IPS-NIHi7 (cell line): ENCODE measurements around the gene SFTPB.
"Not testable (repeated sequence)": the region's sequence is repeated elsewhere in the genome, so short reads cannot be mapped to it uniquely, and the experiment has no call there.

Experiments used
- DNase-seq: peaks from one replicate; pipeline ENCODE4 v3.0.0; 2012; ENCODE audit warnings: mixed read lengths; ENCODE audit errors: extremely low spot score

Gene SFTPB

GRCh38 chr2:85668009-85668856, at the start of gene SFTPB:
Gene SFTPB, minus strand, starts transcription at chr2:85668199. Its CDS starts 16 bp downstream, at chr2:85668183.
- no peak for DNase-seq

GRCh38 chr2:85717308-85718008, 49.5 kb upstream of the SFTPB start:
- no peak for DNase-seq

DNA sequence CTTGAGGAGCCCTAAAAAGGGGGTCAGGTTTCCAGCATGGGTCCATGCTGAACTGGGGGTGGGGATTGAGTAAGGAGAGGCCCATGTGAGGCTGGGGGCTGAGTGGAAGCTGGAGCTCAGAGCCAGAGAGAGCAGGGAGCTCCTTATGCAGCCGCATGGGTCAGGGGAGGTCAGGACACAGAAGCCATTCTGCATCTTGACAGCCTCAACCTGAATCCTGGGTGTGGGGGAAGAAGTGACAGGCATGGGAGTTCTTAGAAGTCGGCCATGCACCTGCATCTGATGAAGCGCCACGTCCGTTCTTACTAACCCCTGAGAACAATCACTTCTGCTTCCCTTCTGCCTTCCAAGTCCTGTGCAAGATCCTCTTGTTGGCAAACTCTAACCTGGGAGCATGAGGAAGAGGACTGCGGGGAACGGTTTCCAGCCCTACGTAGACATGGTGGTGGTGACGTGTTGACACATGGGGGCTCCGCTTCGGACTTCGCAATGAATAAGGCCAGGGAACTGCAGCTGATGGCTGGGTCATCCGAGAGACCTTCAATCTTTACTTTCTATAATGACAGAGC, 48.4 kb upstream of the SFTPB start:
- DNase-seq = no peak

DNA sequence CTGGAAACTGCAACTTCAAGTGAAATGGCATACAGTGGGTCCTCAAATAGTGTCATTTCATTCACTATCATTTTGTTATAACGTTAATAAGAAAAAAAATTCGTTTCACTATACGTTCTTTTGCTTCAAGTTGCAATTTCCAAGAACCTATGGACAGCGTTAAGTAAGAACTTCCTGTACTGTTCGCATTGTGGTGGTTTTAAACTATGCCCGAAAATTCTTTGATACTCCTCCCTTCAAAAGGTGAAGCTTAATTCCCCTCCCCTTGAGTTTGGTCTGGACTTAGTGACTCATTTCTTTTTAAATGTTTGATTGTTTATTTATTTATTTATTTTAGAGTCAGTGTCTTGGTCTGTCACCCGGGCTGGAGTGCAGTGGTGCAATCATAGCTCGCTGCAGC, 46.8 kb upstream of the SFTPB start:
- no peak for DNase-seq

DNA sequence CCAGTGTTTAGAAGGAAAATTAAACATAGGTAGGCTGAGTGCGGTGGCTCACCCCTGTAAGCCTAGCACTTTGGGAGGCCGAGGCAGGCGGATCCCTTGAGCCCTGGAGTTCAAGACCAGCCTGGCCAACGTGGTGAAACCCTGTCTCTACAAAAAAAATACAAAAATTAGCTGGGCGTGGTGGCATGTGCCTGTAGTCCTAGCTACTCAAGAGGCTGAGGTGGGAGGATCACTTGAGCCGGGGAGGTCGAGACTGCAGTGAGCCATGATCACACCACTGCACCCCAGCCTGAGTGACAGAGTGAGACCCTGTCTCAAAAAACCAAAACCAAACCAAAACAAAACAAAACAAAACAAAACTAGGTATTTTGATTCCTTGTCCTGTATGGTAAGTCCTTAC, 46.4 kb upstream of the SFTPB start:
- DNase-seq = not testable (repeated sequence)

DNA sequence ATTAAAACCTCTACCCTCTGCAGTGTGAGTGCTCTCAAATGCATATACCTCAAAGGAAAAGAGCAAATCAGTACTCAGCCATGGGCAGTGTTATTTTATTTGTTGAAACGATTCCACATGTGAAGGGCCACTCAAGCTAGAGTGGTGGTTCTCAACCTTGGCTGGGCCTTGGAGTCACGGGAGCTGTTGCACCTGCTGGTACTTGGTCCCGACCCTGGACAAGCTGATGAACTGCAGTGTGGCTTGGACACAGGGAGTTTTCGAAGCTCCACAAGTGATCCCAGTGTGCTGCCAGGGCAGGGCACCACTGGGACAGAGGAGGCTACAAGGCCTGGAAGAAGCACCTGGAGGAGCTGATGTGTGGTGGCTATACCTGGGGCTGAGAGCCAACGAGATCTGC, 45.8 kb upstream of the SFTPB start:
- DNase-seq = no peak

- DNase-seq = no peak
Observed at GRCh38 chr2:85712849-85713612, 45.0 kb upstream of the SFTPB start.

DNA sequence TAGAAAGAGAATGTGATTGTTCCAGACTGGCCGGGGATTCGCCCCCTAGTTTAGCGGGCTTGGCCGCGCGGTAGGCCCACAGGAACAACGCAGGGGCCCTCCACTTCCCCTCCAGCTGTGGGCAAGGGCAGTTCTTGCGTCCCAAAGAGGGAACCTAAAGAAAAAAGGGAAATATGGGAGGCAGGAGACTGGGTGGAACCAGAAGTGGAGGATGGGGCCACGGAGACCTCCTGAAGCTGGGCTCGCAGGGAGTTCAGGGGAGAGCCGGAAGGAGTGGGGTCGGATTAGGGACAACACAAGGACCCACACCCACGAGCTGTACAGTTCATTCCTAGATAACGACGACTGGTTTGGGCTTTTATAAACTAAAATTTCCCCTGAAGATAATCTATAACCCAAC, 44.3 kb upstream of the SFTPB start:
- no peak for DNase-seq

DNA sequence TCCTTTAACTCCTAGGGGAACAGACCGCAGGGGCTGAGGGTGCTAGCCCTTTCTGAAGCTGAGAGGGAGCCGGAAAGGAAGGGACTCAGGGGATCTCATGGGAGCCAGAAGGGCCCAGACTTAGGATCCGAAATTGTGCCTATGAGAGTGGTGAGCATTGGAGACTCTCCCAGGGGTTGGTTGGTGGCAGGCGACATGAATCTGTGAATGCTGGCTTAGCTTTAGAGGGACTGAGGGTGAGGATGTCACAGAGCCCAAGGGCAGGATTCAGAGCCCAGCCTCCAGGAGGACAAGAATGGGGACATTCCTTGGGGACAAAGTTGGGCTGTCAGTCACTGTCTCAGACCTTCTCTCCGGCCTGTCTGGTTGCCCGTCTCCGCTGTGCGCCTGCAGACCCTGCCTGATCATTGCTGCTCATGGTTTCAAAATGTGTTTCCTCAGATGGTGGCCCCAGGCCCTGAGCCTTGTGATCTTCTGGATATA, 43.6 kb upstream of the SFTPB start:
- no peak for DNase-seq

GRCh38 chr2:85710687-85711577, 42.9 kb upstream of the SFTPB start:
- DNase-seq = no peak

GRCh38 chr2:85709401-85709811, 41.4 kb upstream of the SFTPB start:
- DNase-seq = no peak

DNA sequence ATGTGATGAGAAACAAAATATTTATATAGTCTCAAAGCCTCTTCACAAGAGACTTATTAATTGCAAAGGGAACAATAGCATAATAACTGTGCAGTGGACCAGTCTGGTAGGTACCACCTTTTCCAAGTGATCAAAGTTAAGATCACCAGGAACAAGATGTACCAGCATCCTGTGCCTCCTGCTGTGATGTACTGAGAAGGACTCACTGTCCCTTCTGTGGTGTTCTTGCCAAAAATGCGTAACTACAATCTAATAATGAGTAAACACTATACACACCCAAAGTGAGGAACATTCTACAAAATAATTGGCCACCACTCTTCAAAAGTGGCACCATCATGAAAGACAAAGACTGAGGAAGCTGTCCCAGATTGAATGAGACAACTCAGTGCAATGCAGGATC, 40.6 kb upstream of the SFTPB start:
- DNase-seq = no peak

- DNase-seq = peak; percentile 80
Observed at GRCh38 chr2:85707304-85707703, 39.3 kb upstream of the SFTPB start.

DNA sequence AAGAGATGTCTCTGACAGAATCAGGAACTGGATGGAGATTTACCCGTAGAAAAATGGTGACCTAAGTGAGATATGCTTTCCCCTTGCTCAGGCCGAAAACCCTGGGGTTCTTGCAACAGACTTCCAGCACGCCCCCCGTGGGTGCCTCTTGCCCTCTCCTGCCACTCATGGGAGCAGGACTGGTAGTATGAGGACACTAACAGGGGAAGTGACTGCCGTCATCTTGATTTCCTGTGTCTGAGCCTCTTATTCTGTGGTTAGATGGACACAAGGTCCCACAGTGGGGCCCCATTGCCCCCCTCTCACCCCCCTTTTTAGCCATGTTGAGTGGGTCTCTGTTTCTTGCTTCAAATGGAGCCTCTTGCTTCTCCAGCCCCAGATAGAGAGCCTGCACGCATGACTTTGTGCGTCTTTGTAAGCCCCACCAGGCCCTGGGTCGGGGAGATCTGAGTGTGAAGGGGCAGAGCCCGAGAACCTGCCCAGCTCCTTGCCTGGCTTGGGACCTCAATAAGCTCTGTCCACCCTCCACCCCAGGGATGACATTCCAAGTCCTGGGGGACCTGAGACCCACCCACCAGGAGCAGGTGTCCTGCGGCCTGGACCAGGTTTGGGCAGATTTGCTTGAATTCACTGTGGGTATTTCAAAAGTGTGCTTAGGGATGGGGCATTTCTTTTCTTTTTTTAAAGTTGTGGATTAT, 38.7 kb upstream of the SFTPB start:
- no peak for DNase-seq

DNA sequence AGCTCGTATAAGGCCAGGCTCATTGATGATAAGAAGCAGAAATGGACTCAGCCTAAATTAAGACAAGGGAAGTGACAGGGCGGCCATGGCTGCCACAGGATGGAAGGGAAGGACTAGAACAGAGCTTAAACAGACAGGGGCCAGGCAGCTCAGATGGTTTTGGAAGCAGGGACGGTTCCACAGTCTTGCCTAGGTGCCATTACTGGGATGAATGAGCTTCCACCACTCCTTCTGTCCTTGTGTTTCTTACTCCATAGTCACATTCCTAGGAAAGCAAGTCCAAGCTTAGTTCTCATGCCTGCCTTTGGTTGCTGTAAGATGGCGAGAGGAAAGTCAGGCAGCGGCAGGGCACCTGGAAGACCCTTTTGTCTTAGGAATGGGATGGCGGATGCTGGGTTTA, 38.1 kb upstream of the SFTPB start:
- peak; percentile 6 for DNase-seq

DNA sequence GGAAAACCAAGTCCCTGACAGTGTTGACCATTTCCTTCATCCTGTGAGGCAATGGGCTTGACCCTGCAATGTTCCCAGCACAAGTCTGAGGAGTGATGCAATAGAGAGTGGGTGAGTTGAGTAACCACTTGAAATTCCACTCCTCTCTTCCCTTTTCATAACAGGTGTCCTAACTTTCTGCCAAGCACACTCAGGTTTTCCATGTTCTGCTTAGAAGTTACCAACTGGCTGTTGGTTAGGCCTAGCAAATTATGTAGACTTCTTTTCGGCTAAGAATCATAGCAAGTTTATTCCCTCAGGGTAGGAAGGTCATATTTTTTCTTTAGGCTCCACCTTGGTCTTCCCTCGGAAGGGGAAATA, 37.7 kb upstream of the SFTPB start:
- DNase-seq = peak; percentile 16

- peak; percentile 9 for DNase-seq
Observed at GRCh38 chr2:85704800-85705679, 37.0 kb upstream of the SFTPB start.

DNA sequence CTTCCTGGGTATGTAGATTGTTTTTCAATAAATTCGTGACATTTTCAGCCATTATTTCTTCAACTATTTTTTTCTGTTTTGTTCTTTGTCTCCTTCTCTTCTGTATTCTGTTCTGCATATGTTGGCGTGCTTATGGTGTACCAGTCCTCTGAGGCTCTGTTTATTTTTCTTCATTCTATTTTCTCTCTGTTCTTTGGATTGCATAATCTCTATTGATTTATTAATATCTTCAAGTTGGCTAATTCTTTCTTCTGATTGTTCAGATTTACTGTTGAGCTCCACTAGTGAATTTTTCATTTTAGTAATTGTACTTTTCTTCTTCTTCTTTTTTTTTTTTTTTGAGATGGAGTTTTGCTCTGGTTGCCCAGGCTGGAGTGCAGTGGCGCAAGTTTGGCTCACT, 36.0 kb upstream of the SFTPB start:
- no peak for DNase-seq

GRCh38 chr2:85703329-85703728, 35.3 kb upstream of the SFTPB start:
- no peak for DNase-seq
